ENCODE measurements around the gene SIGLEC10. TPM values are rescaled to one million over a fixed set of nuclear protein-coding genes. Genes with fewer than 3 reads are reported as not detected.

Gene SIGLEC10
- total RNA-seq, 1 experiment from 2014 or later, result not detected

DNA sequence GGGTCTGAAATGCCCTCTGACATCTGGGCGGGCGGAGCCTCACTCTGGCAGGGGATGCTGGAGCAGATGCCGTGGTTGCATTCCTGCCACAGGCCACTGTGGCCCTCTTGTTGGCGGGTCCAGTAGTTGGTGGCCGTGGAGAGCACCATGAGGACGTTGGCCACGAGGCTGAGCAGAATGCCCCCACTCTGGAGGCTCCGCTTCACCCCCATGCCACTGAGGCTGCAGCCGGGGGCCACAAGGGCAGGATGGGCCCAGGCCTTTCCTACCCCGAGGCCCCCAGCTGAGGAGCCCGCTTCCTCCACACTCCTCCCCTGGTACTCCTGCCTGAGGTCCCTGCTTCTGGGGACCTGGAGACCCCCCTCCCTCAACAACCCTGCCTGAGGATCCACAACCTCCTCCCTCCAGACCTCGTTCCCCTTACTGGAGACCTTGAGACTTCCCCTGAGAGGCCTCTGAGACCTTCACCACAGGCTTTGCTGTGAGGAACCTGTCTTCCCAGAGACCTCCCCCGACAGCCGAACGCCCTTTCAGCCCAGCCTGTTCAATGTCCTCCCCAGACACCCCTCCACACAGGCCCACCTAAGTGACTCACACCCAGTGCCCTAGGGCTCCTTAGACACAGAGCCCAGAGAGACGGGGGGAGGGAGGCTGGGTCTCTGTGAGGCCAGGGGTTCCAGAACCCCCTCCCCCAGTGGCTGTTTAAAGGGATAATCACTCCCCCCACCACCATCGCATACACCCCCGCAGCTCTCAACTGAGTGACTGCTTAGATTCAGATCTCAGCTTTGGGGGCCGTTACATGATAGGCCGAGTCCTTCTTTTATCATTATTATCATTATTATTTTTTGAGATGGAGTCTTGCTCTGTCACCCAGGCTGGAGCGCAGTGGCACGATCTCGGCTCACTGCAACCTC lies 48.8 kb downstream of the SIGLEC10 start, which contains the start of gene CLDND2:
Gene CLDND2 (minus strand): TSS at position 638 of the 917 bp plus-strand sequence. CDS start 426 bp downstream, at position 212.
- ChIA-PET CTCF (no interaction called here), POLR2A (ENCODE audit: unreplicated experiment) (interaction anchor here (1.1 kb wide), 1 partner anchor 320 kb away, joined by 6 read pairs; no protein-coding TSS in a partner anchor)
- intact Hi-C loops (cut with micrococcal nuclease; ENCODE audit: unreplicated experiment), result loop anchor here (5.0 to 10.0 kb wide), 2 partner anchors 316 to 334 kb away; no protein-coding TSS in a partner anchor
- H3K9me2 ChIP-seq (ENCODE audit: insufficient read depth), result no peaks in the 10 kb centered on the region
- no peak within 1 kb of the TSS for H3K27ac ChIP-seq
- peaks cover 34% of the 10 kb centered on the region for H3K27me3 ChIP-seq (ENCODE audit: insufficient read depth, low read depth)
- no peak for TF ChIP-seq EZH2 (IDR thresholded peaks at IDR 0.05; ENCODE audit: low read depth)
- TF ChIP-seq, protein P1, sequence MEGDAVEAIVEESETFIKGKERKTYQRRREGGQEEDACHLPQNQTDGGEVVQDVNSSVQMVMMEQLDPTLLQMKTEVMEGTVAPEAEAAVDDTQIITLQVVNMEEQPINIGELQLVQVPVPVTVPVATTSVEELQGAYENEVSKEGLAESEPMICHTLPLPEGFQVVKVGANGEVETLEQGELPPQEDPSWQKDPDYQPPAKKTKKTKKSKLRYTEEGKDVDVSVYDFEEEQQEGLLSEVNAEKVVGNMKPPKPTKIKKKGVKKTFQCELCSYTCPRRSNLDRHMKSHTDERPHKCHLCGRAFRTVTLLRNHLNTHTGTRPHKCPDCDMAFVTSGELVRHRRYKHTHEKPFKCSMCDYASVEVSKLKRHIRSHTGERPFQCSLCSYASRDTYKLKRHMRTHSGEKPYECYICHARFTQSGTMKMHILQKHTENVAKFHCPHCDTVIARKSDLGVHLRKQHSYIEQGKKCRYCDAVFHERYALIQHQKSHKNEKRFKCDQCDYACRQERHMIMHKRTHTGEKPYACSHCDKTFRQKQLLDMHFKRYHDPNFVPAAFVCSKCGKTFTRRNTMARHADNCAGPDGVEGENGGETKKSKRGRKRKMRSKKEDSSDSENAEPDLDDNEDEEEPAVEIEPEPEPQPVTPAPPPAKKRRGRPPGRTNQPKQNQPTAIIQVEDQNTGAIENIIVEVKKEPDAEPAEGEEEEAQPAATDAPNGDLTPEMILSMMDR (conservative IDR thresholded peaks at IDR 0.05), result no peak
- H3K9me3 ChIP-seq (ENCODE audit: insufficient read depth, low read depth), result no peaks in the 10 kb centered on the region
- peak within 1 kb of the TSS; percentile 100 for H3K4me2 ChIP-seq
- no TSS peak for BruUV-seq (replicated peaks)
- H3K36me3 ChIP-seq (ENCODE audit: low read depth), result no peaks in the 10 kb centered on the region
- H3K4me1 ChIP-seq (replicated peaks; ENCODE audit: insufficient read depth), result peaks cover 22% of the 10 kb centered on the region
- peaks cover 16% of the 10 kb centered on the region for H3F3A ChIP-seq (ENCODE audit: insufficient read depth, low read depth)
- no peaks in the 10 kb centered on the region for H4K20me1 ChIP-seq (ENCODE audit: insufficient read depth)
- H2AFZ ChIP-seq, result peak within 1 kb of the TSS; percentile 91
- DNase-seq, result peak in 1 of 2 experiments; percentile 2
- peaks cover 23% of the 10 kb centered on the region for H3K79me2 ChIP-seq (ENCODE audit: low read depth)
- H3K4me3 ChIP-seq, result peak within 1 kb of the TSS; percentile 92

DNA sequence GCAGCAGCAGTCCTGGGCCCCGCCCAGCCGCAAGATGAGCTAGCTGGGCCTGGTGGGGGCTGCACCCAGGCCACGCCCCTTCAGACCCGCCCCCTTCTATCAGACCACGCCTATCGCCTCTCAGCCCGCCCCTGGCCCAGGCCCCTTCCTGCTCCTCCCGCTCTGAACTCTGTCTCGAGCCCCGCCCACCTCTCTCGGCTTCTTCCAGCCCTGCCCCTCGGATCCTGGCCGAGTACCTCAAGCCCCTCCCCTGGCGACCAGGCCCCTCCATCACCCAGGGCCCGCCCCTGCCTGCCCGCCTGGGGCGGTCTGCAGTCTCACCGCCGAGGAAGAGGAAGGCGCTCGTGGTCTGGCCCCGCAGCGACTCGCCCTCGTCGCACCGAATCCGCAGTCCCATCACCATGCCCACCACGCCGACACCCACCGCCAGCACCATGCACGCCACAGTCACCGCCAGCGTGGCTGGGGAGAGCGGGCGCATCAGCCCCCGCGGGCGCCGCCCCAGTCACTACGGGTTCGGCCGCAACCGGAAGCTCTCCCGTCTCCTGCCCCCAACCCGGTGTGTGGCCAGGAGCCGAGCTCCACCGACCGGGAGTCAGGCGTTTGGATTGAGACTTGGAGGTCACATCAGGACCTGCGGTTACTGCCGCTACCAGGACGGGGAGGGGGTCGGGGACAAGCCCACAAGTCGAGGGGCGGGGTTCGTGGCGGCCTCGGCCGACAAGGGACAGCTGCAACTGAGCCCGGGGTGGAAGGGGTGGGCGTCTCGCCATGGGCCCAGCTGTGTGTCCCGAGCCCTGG lies 49.7 kb downstream of the SIGLEC10 start:
- peak; percentile 92 to 100 for DNase-seq
- peaks cover 25% of the 10 kb centered on the region for H3K27me3 ChIP-seq (ENCODE audit: insufficient read depth, low read depth)
- H4K20me1 ChIP-seq (ENCODE audit: insufficient read depth), result no peaks in the 10 kb centered on the region
- H3K79me2 ChIP-seq (ENCODE audit: low read depth), result peaks cover 26% of the 10 kb centered on the region
- POLR2A ChIA-PET (ENCODE audit: unreplicated experiment), result interaction anchor here (0.5 to 1.1 kb wide), 7 partner anchors 26 to 938 kb away, joined by 3 to 9 read pairs (median 6); partner anchors contain the start of gene SIGLEC10
- peak overlapping the region; percentile 92 for H3K4me3 ChIP-seq
- H3K4me1 ChIP-seq (replicated peaks; ENCODE audit: insufficient read depth), result peaks cover 31% of the 10 kb centered on the region
- H3K27ac ChIP-seq, result no peak overlapping the region
- peak overlapping the region; percentile 100 for H3K4me2 ChIP-seq
- no peaks in the 10 kb centered on the region for H3K36me3 ChIP-seq (ENCODE audit: low read depth)
- intact Hi-C loops (cut with micrococcal nuclease; ENCODE audit: unreplicated experiment), result loop anchor here (1.0 to 10.0 kb wide), 3 partner anchors 28 to 335 kb away; no protein-coding TSS in a partner anchor
- no peaks in the 10 kb centered on the region for H3K9me2 ChIP-seq (ENCODE audit: insufficient read depth)
- H3F3A ChIP-seq (ENCODE audit: insufficient read depth, low read depth), result peaks cover 24% of the 10 kb centered on the region
- CTCF ChIA-PET, result no interaction called here
- no peaks in the 10 kb centered on the region for H3K9me3 ChIP-seq (ENCODE audit: insufficient read depth, low read depth)
- H2AFZ ChIP-seq, result peak overlapping the region; percentile 99
- TSS peak; percentile 56 for BruUV-seq (replicated peaks)
- TF ChIP-seq EZH2 (IDR thresholded peaks at IDR 0.05; ENCODE audit: low read depth), result no peak
- TF ChIP-seq, protein P1 (conservative IDR thresholded peaks at IDR 0.05), result no peak

- H3K4me1 ChIP-seq (replicated peaks; ENCODE audit: insufficient read depth), result peaks cover 36% of the 10 kb centered on the region
- no peaks in the 10 kb centered on the region for H3K9me2 ChIP-seq (ENCODE audit: insufficient read depth)
- ChIA-PET POLR2A (ENCODE audit: unreplicated experiment) (interaction anchor here (0.6 to 1.1 kb wide), 6 partner anchors 27 to 322 kb away, joined by 3 to 9 read pairs (median 6); partner anchors contain the start of gene SIGLEC10), CTCF (no interaction called here)
- H3K9me3 ChIP-seq (ENCODE audit: insufficient read depth, low read depth), result no peaks in the 10 kb centered on the region
- TSS peak; percentile 15 for BruUV-seq (replicated peaks)
- peaks cover 20% of the 10 kb centered on the region for H3K27me3 ChIP-seq (ENCODE audit: insufficient read depth, low read depth)
- H3K79me2 ChIP-seq (ENCODE audit: low read depth), result peaks cover 30% of the 10 kb centered on the region
- H3K27ac ChIP-seq, result peak overlapping the region; percentile 74
- peaks cover 28% of the 10 kb centered on the region for H3F3A ChIP-seq (ENCODE audit: insufficient read depth, low read depth)
- TF ChIP-seq, protein P1 (conservative IDR thresholded peaks at IDR 0.05), result no peak
- TF ChIP-seq EZH2 (IDR thresholded peaks at IDR 0.05; ENCODE audit: low read depth), result no peak
- no peaks in the 10 kb centered on the region for H3K36me3 ChIP-seq (ENCODE audit: low read depth)
- H3K4me3 ChIP-seq, result peak overlapping the region; percentile 92
- peak overlapping the region; percentile 100 for H3K4me2 ChIP-seq
- no peak for DNase-seq
- intact Hi-C loops (cut with micrococcal nuclease; ENCODE audit: unreplicated experiment), result loop anchor here (1.0 to 10.0 kb wide), 3 partner anchors 28 to 335 kb away; no protein-coding TSS in a partner anchor
- H2AFZ ChIP-seq, result peak overlapping the region; percentile 99
- peaks cover 4% of the 10 kb centered on the region; the same call in 1 of the 2 replicates for H4K20me1 ChIP-seq (ENCODE audit: insufficient read depth)
Observed at GRCh38 chr19:51367255-51367564, 50.2 kb downstream of the SIGLEC10 start.
